Panc1 (cell line): Measurements from ENCODE around the gene EIF2S3B. TPM values are rescaled to one million over a fixed set of nuclear protein-coding genes. Genes with fewer than 3 reads are reported as not detected.
"Not testable (repeated sequence)": the region's sequence is repeated elsewhere in the genome, so short reads cannot be mapped to it uniquely, and the experiment has no call there.

Source experiments
- ATAC-seq: fragments of 200-7000 bp; cut with Tn5 transposase; 2 replicates; pipeline ENCODE4 v1.9.1; 2020; ENCODE audit warnings: mild to moderate bottlenecking, moderate library complexity
- BruUV-seq: library from RNA; stranded (reverse); fragments of 400-500 nt; replicated peaks from 2 replicates; lab custom pipeline; 2021; lab: Mats Ljungman, UMichigan
- CTCF ChIA-PET: fragments of 300-600 bp; sonication (Branson Sonifier 250); formaldehyde crosslinking; loops from one replicate; lab custom pipeline; 2022; ENCODE audit warnings: antibody characterized with exemption; lab: Charles Lee
- POLR2A ChIA-PET: fragments of 300-600 bp; sonication (Branson Sonifier 250); formaldehyde crosslinking; loops from one replicate; lab custom pipeline; 2022; ENCODE audit warnings: antibody characterized with exemption; lab: Charles Lee
- DNase-seq: peaks from one replicate; pipeline ENCODE4 v3.0.0-alpha.2; 2010; ENCODE audit warnings: low read depth, low spot score
- H3K27ac ChIP-seq: 2 replicates; pipeline ENCODE4 v1.5.1; 2011; ENCODE audit warnings: mild to moderate bottlenecking, low read length, inconsistent platforms
- H3K27me3 ChIP-seq: fragments of 200-500 bp; sonication (Bioruptor generic); 2 replicates; pipeline ENCODE4 v1.6.0; 2014; ENCODE audit warnings: low read length, inconsistent platforms; ENCODE audit not compliant: control insufficient read depth, insufficient read depth
- H3K36me3 ChIP-seq: fragments of 200-500 bp; sonication (Bioruptor generic); 2 replicates; pipeline ENCODE4 v1.5.1; 2014; ENCODE audit warnings: inconsistent platforms, mild to moderate bottlenecking, low read length, moderate library complexity; ENCODE audit not compliant: control insufficient read depth, insufficient read depth
- H3K4me1 ChIP-seq: 2 replicates; pipeline ENCODE4 v1.5.1; 2011; ENCODE audit warnings: inconsistent platforms, mild to moderate bottlenecking, low read length, moderate library complexity; ENCODE audit not compliant: control insufficient read depth, insufficient read depth
- H3K4me3 ChIP-seq, 2 experiments: 2 replicates each; pipeline ENCODE4 v1.5.1; 2011 to 2012; ENCODE audit warnings: low read depth in 2 of 2, low read length in 2 of 2, mild to moderate bottlenecking in 2 of 2, inconsistent platforms in 1 of 2, moderate library complexity in 1 of 2
- H3K9me3 ChIP-seq: fragments of 200-500 bp; sonication (Bioruptor generic); 2 replicates; pipeline ENCODE4 v1.5.1; 2014; ENCODE audit warnings: low read depth, mild to moderate bottlenecking, inconsistent platforms, low read length, moderate library complexity; ENCODE audit not compliant: control insufficient read depth, insufficient read depth
- POLR2AphosphoS5 ChIP-seq: IDR thresholded peaks from 2 replicates; pipeline ENCODE4 v1.6.1; 2012; ENCODE audit warnings: mild to moderate bottlenecking, low read depth, low read length, moderate library complexity
- SIN3A ChIP-seq: IDR thresholded peaks from 2 replicates; pipeline ENCODE4 v1.6.1; 2012; ENCODE audit warnings: low read depth, mild to moderate bottlenecking, low read length, moderate library complexity, borderline replicate concordance; ENCODE audit not compliant: insufficient read depth
- TCF7L2 ChIP-seq: IDR thresholded peaks from 2 replicates; pipeline ENCODE4 v1.6.1; 2011; ENCODE audit warnings: mild to moderate bottlenecking, low read depth, low read length, inconsistent platforms
- in situ Hi-C: cut with HindIII; loops from 2 replicates; pipeline ENCODE4 v1.10.0; 2016; ENCODE audit warnings: low sequenced_read_pairs, low pct_unique_long_range_greater_than_20kb
- intact Hi-C: fragments of 100-400 bp; cut with micrococcal nuclease; formaldehyde crosslinking; loops from one replicate; pipeline ENCODE4 v1.10.0; 2022; ENCODE audit not compliant: unreplicated experiment
- total RNA-seq: library from RNA; stranded (reverse); gene quantifications from one replicate; pipeline ENCODE4 v1.2.1, GENCODE V29; 2021; ENCODE audit not compliant: unreplicated experiment
- TF ChIP-seq, protein P1 (sequence below): fragments of 450-650 bp; IDR thresholded peaks from 2 replicates; pipeline ENCODE4 v1.5.1; 2017; ENCODE audit warnings: mild to moderate bottlenecking
- TF ChIP-seq, protein P2 (sequence below), 2 experiments: IDR thresholded peaks; 2 replicates each; pipeline ENCODE4 v1.6.1; 2011 to 2012; ENCODE audit warnings: low read depth in 2 of 2, control low read depth in 1 of 2, low read length in 1 of 2, mild to moderate bottlenecking in 1 of 2, moderate library complexity in 1 of 2; ENCODE audit not compliant: insufficient read depth in 1 of 2

EIF2S3B gene
- total RNA-seq, 1 experiment from 2014 or later = 0.28 TPM

DNA sequence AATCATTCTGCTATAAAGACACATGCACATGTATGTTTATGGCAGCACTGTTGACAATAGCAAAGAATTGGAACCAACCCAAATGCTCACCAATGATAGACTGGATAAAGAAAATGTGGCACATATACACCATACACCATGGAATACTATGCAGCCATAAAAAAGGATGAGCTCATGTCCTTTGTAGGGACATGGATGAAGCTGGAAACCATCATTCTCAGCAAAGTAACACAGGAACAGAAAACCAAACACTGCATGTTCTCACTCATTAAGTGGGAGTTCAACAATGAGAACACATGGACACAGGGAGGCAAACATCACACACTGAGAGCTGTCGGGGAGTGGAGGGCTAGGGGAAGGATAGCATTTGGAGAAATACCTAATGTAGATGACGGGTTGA lies 18.4 kb upstream of the EIF2S3B start:
- intact Hi-C loops, H3K36me3 ChIP-seq, H3K27me3 ChIP-seq, DNase-seq, CTCF ChIA-PET, in situ Hi-C loops, H3K4me3 ChIP-seq, H3K27ac ChIP-seq, H3K9me3 ChIP-seq, BruUV-seq, H3K4me1 ChIP-seq, ATAC-seq: not testable (repeated sequence)
- POLR2A ChIA-PET = interaction anchor here (0.6 kb wide), 1 partner anchor 799 kb away, joined by 6 read pairs; no protein-coding TSS in a partner anchor

DNA sequence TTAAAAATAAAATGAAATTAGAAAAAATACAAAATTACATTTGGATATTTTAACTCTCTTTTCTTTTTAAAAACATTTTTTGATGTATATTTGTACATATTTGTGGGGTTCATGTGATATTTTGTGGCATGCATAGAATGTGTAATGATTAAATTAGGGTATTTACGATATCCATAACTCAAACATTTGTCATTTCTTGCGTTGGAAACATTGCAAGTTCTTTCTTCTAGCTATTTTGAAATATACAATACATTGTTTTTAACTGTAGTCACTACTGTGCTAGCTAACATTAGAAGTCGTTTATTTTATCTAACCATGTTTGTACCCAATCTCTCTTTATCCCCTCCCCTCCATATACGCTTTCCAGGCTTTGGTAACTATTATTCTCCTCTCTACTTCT lies 13.9 kb upstream of the EIF2S3B start:
- no peaks in the 10 kb centered on the region for H3K4me1 ChIP-seq
- ChIA-PET POLR2A (no interaction called here), CTCF (no interaction called here)
- no peak for TF ChIP-seq SIN3A
- TF ChIP-seq, protein P1, sequence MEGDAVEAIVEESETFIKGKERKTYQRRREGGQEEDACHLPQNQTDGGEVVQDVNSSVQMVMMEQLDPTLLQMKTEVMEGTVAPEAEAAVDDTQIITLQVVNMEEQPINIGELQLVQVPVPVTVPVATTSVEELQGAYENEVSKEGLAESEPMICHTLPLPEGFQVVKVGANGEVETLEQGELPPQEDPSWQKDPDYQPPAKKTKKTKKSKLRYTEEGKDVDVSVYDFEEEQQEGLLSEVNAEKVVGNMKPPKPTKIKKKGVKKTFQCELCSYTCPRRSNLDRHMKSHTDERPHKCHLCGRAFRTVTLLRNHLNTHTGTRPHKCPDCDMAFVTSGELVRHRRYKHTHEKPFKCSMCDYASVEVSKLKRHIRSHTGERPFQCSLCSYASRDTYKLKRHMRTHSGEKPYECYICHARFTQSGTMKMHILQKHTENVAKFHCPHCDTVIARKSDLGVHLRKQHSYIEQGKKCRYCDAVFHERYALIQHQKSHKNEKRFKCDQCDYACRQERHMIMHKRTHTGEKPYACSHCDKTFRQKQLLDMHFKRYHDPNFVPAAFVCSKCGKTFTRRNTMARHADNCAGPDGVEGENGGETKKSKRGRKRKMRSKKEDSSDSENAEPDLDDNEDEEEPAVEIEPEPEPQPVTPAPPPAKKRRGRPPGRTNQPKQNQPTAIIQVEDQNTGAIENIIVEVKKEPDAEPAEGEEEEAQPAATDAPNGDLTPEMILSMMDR = no peak
- no peak for TF ChIP-seq POLR2AphosphoS5
- TF ChIP-seq TCF7L2 = no peak
- TF ChIP-seq, protein P2, sequence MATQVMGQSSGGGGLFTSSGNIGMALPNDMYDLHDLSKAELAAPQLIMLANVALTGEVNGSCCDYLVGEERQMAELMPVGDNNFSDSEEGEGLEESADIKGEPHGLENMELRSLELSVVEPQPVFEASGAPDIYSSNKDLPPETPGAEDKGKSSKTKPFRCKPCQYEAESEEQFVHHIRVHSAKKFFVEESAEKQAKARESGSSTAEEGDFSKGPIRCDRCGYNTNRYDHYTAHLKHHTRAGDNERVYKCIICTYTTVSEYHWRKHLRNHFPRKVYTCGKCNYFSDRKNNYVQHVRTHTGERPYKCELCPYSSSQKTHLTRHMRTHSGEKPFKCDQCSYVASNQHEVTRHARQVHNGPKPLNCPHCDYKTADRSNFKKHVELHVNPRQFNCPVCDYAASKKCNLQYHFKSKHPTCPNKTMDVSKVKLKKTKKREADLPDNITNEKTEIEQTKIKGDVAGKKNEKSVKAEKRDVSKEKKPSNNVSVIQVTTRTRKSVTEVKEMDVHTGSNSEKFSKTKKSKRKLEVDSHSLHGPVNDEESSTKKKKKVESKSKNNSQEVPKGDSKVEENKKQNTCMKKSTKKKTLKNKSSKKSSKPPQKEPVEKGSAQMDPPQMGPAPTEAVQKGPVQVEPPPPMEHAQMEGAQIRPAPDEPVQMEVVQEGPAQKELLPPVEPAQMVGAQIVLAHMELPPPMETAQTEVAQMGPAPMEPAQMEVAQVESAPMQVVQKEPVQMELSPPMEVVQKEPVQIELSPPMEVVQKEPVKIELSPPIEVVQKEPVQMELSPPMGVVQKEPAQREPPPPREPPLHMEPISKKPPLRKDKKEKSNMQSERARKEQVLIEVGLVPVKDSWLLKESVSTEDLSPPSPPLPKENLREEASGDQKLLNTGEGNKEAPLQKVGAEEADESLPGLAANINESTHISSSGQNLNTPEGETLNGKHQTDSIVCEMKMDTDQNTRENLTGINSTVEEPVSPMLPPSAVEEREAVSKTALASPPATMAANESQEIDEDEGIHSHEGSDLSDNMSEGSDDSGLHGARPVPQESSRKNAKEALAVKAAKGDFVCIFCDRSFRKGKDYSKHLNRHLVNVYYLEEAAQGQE (IDR thresholded peaks at IDR 0.05; ENCODE audit: insufficient read depth in 1 of 2, low read depth in 2 of 2, low read length in 1 of 2) = no peak
- intact Hi-C loops (no loop called here), in situ Hi-C loops (no loop called here)
- no peaks in the 10 kb centered on the region for H3K9me3 ChIP-seq
- no peaks in the 10 kb centered on the region for H3K36me3 ChIP-seq
- no peak overlapping the region for H3K27ac ChIP-seq
- ATAC-seq (no peak), DNase-seq (no peak)
- H3K27me3 ChIP-seq = no peaks in the 10 kb centered on the region
- H3K4me3 ChIP-seq = no peak overlapping the region
- no TSS peak for BruUV-seq

DNA sequence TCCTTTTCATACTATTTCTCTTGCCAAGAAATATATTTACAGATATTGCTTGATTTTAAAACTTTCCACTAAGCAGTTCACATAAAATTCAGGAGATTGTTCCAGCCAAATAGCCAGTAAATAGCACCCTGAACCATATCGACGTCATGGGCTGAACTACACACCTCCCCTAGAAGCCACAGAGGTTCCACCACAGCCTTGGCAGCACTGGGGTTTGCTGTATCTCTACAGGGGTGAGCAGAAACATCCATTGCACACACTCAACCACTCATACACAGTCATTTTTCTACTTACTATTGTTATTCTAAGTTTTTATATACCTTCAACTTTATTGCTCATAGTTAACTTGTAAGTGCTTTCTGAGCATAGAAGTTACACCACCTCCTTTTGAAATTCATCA lies 8.1 kb upstream of the EIF2S3B start:
- Histone ChIP-seq H3K9me3 (no peaks in the 10 kb centered on the region), H3K36me3 (no peaks in the 10 kb centered on the region), H3K4me3 (no peak overlapping the region), H3K27ac (0 out of 2 replicates have a peak overlapping the region, but pooled peaks have one; percentile 26), H3K4me1 (peaks cover 4% of the 10 kb centered on the region; the same call in 1 of the 2 replicates), H3K27me3 (no peaks in the 10 kb centered on the region)
- DNase-seq = no peak
- intact Hi-C loops = no loop called here
- BruUV-seq = no TSS peak
- peak; percentile 70; the same call in 1 of the 2 replicates for ATAC-seq
- ChIA-PET CTCF (no interaction called here), POLR2A (no interaction called here)
- no peak for TF ChIP-seq SIN3A
- TF ChIP-seq, protein P2 (IDR thresholded peaks at IDR 0.05; ENCODE audit: insufficient read depth in 1 of 2, low read depth in 2 of 2, low read length in 1 of 2) = no peak
- TF ChIP-seq POLR2AphosphoS5 = no peak
- in situ Hi-C loops = no loop called here
